Suprapubic skin (tissue), 4 donors: Measurements from ENCODE around the gene SEMA5B. TPM values are rescaled to one million over a fixed set of nuclear protein-coding genes. Genes with fewer than 3 reads are reported as not detected.

ENCODE experiments used
- DNase-seq, 2 donors: peaks; one replicate each; pipeline ENCODE4 v3.0.0-alpha.2; 2019; ENCODE audit warnings: low spot score in 2 of 2
- H3K27ac ChIP-seq: fragments of 200-600 bp; sonication (generic); one replicate; pipeline ENCODE4 v1.5.1; 2019
- H3K27me3 ChIP-seq: fragments of 200-600 bp; sonication (generic); one replicate; pipeline ENCODE4 v1.5.1; 2019
- H3K36me3 ChIP-seq: fragments of 200-600 bp; sonication (generic); one replicate; pipeline ENCODE4 v1.5.1; 2019
- H3K4me1 ChIP-seq: fragments of 200-600 bp; sonication (generic); one replicate; pipeline ENCODE4 v1.5.1; 2019
- H3K4me3 ChIP-seq: fragments of 200-600 bp; sonication (generic); one replicate; pipeline ENCODE4 v1.5.1; 2019; ENCODE audit warnings: mild to moderate bottlenecking
- H3K9me3 ChIP-seq: fragments of 200-600 bp; sonication (generic); one replicate; pipeline ENCODE4 v1.5.1; 2019
- EP300 ChIP-seq: sonication (generic); formaldehyde crosslinking; IDR thresholded peaks from one replicate; pipeline ENCODE4 v1.6.1; 2017; ENCODE audit warnings: antibody characterized with exemption
- POLR2A ChIP-seq, 2 donors: fragments of 450-650 bp; IDR thresholded peaks; one replicate each; pipeline ENCODE4 v1.6.1; 2017; ENCODE audit warnings: antibody characterized with exemption in 2 of 2, mild to moderate bottlenecking in 2 of 2, moderate library complexity in 2 of 2
- POLR2AphosphoS5 ChIP-seq, 3 donors: sonication (generic); formaldehyde crosslinking; IDR thresholded peaks; one replicate each; pipeline ENCODE4 v1.6.1; 2017; ENCODE audit warnings: antibody characterized with exemption in 3 of 3
- WGBS: methylation state at CpG from one replicate; pipeline ENCODE4 v1.1.5; 2018; 5-methylcytosine and 5-hydroxymethylcytosine counted together
- total RNA-seq, 4 donors: library from RNA; depleted of rRNA; stranded (reverse); fragments of >200 nt; gene quantifications; one replicate each; pipeline ENCODE4 v1.1.0, GENCODE V29; 2016
- TF ChIP-seq, protein P1 (sequence below), 2 donors: fragments of 200-600 bp in 1 of 2; fragments of 450-650 bp in 1 of 2; sonication (generic) in 1 of 2; IDR thresholded peaks; one replicate each; pipeline ENCODE4 v1.5.1; 2016 to 2019; ENCODE audit warnings: antibody characterized with exemption in 2 of 2, mild to moderate bottlenecking in 1 of 2, moderate library complexity in 1 of 2

The SEMA5B gene
- total RNA-seq, 4 donors from 2014 or later = 1.4 to 2.0 (median 1.8) TPM; not detected in 1

DNA sequence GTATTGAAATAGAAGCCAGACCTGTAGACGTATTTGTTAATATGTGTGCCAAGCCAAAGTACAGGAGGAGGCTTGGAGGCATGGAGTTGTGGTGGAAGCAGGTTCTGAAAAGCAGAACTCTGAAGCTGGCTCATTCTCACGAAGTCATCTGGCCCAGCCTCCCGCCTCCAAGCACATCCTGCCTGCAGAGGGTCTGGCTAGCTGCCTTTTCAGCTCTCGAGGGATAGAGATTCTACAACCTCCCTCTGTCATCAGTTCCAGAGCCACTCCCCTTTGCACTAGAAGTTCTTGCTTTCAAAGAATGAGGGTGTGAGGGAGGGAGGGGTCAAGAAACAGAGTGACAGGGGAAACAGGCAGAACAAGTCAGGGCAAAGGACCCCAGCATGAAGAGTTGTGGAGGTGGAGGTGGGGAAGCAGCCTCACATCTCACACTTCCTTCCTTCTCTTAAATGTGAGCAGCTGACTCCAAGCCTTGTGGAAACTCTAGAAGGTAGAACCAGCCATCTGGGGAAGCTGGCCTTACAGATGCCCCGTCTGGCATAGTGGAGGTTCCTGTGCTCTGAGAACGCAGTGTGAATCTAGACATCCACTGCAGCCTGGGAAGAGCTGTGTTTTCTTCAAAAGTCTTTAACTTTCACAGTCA is 137.4 kb downstream of the SEMA5B start:
- Histone ChIP-seq H3K9me3 (no peaks in the 10 kb centered on the region), H3K36me3 (no peaks in the 10 kb centered on the region), H3K4me1 (peaks cover 29% of the 10 kb centered on the region), H3K27ac (no peak overlapping the region), H3K4me3 (no peak overlapping the region), H3K27me3 (peaks cover 3% of the 10 kb centered on the region)
- TF ChIP-seq POLR2A (IDR thresholded peaks at IDR 0.05) (no peak), EP300 (no peak), POLR2AphosphoS5 (IDR thresholded peaks at IDR 0.05) (no peak)
- TF ChIP-seq, protein P1, sequence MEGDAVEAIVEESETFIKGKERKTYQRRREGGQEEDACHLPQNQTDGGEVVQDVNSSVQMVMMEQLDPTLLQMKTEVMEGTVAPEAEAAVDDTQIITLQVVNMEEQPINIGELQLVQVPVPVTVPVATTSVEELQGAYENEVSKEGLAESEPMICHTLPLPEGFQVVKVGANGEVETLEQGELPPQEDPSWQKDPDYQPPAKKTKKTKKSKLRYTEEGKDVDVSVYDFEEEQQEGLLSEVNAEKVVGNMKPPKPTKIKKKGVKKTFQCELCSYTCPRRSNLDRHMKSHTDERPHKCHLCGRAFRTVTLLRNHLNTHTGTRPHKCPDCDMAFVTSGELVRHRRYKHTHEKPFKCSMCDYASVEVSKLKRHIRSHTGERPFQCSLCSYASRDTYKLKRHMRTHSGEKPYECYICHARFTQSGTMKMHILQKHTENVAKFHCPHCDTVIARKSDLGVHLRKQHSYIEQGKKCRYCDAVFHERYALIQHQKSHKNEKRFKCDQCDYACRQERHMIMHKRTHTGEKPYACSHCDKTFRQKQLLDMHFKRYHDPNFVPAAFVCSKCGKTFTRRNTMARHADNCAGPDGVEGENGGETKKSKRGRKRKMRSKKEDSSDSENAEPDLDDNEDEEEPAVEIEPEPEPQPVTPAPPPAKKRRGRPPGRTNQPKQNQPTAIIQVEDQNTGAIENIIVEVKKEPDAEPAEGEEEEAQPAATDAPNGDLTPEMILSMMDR (IDR thresholded peaks at IDR 0.05) = no peak
- 13% methylated on average over 6 of the region's 6 CpGs for WGBS
- no peak for DNase-seq

DNA sequence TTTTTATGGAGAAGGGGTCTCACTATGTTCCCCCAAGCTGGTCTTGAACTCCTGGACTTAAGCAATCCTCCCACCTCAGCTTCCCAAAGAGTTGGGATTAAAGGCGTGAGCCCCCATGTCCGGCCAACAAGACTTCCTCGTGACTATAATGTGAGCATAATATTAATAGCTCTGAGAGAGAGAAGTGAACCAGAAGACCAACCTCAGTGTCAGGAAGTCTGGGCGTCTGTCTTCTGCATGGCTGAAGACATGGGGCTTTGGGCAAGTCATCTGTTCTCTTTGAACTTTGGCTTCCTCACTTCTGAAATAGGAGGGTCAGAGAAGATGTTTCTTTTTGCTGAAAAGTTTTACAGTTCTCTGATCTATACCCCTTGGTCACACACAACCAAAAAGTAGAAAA is 140.6 kb downstream of the SEMA5B start:
- Histone ChIP-seq H3K36me3 (peaks cover 1% of the 10 kb centered on the region), H3K27me3 (peaks cover 3% of the 10 kb centered on the region), H3K4me3 (no peak overlapping the region), H3K27ac (no peak overlapping the region), H3K9me3 (no peaks in the 10 kb centered on the region), H3K4me1 (peaks cover 14% of the 10 kb centered on the region)
- DNase-seq = no peak
- TF ChIP-seq, protein P1 (IDR thresholded peaks at IDR 0.05) = no peak
- no peak for TF ChIP-seq POLR2AphosphoS5 (IDR thresholded peaks at IDR 0.05)
- no peak for TF ChIP-seq POLR2A (IDR thresholded peaks at IDR 0.05)
- no peak for TF ChIP-seq EP300
- WGBS = 80% methylated on average over 4 of the region's 4 CpGs

DNA sequence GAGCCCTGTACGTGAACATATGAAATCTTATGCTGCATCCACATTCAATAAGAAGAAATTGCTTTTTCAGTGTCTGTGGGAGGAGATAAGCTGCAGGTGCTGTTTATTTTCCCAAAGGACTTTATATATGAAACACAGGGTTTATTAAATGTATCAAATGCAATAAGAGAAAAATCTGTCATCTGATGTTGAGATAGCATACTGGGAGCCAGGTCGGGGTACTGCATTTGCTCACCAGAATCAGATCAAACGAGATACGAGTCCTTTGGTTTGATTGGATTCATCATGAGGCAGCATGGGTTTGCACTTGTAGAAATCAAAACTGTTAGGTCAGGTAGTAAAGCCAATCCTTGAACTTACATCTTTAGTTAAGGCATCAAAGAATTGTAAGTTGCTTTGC is 141.3 kb downstream of the SEMA5B start:
- H3K36me3 ChIP-seq = peaks cover 8% of the 10 kb centered on the region
- no peak overlapping the region for H3K27ac ChIP-seq
- H3K9me3 ChIP-seq = no peaks in the 10 kb centered on the region
- TF ChIP-seq, protein P1 (IDR thresholded peaks at IDR 0.05) = no peak
- TF ChIP-seq EP300 (no peak), POLR2A (IDR thresholded peaks at IDR 0.05) (no peak), POLR2AphosphoS5 (IDR thresholded peaks at IDR 0.05) (no peak)
- H3K27me3 ChIP-seq = peaks cover 1% of the 10 kb centered on the region
- H3K4me1 ChIP-seq = peaks cover 14% of the 10 kb centered on the region
- DNase-seq = no peak
- WGBS = 95% methylated on average over 4 of the region's 4 CpGs
- H3K4me3 ChIP-seq = no peak overlapping the region

DNA sequence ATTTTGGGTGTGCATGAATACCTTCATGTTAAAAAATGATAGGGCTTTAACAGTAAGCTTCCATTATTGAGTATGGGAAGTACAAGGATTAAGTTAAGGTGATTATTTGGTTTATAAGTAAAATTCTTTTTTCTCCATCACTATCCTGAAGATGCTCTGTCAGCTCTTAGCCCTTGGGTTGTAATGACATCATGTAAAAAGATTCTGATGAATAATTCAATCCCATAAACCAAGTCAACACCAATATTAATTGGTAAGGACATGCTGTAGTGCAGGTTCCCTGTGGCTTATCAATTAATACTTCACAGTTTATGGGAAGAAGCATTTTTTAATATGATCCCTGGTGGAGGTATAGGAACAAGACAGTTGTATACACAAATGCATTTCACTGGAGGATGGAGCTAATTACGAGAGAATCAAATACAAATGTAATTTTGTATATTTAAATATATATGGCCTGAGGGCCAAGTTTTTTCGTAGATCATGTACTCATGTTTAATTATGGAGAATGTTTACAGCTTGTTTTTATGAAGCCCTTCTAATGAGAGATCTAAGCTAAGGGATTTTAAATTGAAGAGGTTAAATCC is 145.1 kb downstream of the SEMA5B start:
- Histone ChIP-seq H3K27me3 (no peaks in the 10 kb centered on the region), H3K4me1 (no peaks in the 10 kb centered on the region), H3K36me3 (peaks cover 28% of the 10 kb centered on the region), H3K9me3 (no peaks in the 10 kb centered on the region), H3K27ac (no peak overlapping the region), H3K4me3 (no peak overlapping the region)
- WGBS = 77% methylated on average over 2 of the region's 2 CpGs
- TF ChIP-seq POLR2A (IDR thresholded peaks at IDR 0.05) (no peak), EP300 (no peak), POLR2AphosphoS5 (IDR thresholded peaks at IDR 0.05) (no peak)
- TF ChIP-seq, protein P1 (IDR thresholded peaks at IDR 0.05) = no peak
- DNase-seq = no peak

DNA sequence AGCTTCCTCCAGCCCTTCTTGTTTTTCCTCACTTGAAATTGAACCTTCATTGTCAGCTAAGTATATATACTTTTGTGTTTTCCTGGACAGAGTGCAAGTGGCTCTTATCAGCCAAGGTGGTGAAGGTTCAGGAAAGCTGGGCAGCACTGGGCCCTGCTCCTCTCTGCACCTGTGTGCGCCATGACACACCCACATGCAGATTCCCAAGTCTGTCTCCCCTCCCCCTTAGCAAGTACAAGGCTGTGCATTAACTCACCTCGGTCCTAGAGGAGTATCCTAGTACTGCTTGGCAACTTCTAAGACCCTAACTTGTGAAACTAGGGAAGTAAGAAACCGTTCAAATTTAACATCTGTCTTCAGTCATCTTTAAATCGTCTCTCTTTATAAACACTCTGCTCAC is 146.9 kb downstream of the SEMA5B start:
- no peak overlapping the region for H3K4me3 ChIP-seq
- 78% methylated on average over 4 of the region's 4 CpGs for WGBS
- H3K27me3 ChIP-seq = no peaks in the 10 kb centered on the region
- H3K36me3 ChIP-seq = peaks cover 28% of the 10 kb centered on the region
- no peaks in the 10 kb centered on the region for H3K9me3 ChIP-seq
- no peak overlapping the region for H3K27ac ChIP-seq
- DNase-seq = no peak
- TF ChIP-seq, protein P1 (IDR thresholded peaks at IDR 0.05) = no peak
- TF ChIP-seq POLR2AphosphoS5 (IDR thresholded peaks at IDR 0.05) = no peak
- no peak for TF ChIP-seq EP300
- no peak for TF ChIP-seq POLR2A (IDR thresholded peaks at IDR 0.05)
- no peaks in the 10 kb centered on the region for H3K4me1 ChIP-seq
